ENCODE results near the gene ARHGAP29.

- TF ChIP-seq EP300 (IDR thresholded peaks at IDR 0.05), result no peak
- TF ChIP-seq, protein P1, sequence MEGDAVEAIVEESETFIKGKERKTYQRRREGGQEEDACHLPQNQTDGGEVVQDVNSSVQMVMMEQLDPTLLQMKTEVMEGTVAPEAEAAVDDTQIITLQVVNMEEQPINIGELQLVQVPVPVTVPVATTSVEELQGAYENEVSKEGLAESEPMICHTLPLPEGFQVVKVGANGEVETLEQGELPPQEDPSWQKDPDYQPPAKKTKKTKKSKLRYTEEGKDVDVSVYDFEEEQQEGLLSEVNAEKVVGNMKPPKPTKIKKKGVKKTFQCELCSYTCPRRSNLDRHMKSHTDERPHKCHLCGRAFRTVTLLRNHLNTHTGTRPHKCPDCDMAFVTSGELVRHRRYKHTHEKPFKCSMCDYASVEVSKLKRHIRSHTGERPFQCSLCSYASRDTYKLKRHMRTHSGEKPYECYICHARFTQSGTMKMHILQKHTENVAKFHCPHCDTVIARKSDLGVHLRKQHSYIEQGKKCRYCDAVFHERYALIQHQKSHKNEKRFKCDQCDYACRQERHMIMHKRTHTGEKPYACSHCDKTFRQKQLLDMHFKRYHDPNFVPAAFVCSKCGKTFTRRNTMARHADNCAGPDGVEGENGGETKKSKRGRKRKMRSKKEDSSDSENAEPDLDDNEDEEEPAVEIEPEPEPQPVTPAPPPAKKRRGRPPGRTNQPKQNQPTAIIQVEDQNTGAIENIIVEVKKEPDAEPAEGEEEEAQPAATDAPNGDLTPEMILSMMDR (IDR thresholded peaks at IDR 0.05), result peak in 2 of 6 experiments; percentile 4 to 31
Observed at GRCh38 chr1:94237291-94238226, at the start of gene ARHGAP29.
